Right lobe of liver (tissue), 4 donors: Measurements from ENCODE around the gene P2RX3.

Experiments
- CTCF ChIP-seq, 4 donors: fragments of 200-600 bp in 3 of 4; fragments of 450-650 bp in 1 of 4; IDR thresholded peaks; one replicate each; pipeline versions ENCODE4 v1.5.1 to v1.8.0; 2016 to 2022; ENCODE audit warnings: antibody characterized with exemption in 4 of 4, mild to moderate bottlenecking in 2 of 4
- POLR2A ChIP-seq: fragments of 450-650 bp; IDR thresholded peaks from one replicate; pipeline ENCODE4 v1.6.1; 2017; ENCODE audit warnings: antibody characterized with exemption, mild to moderate bottlenecking
- donor health status: DM: no; HTN: no; CAD: no.
- donor health status: DM: no; HTN: no; CAD: no.
- donor health status: DM: no; HTN: yes; CAD: no.

GRCh38 chr11:57320719-57321387, 17.3 kb upstream of the P2RX3 start:
- TF ChIP-seq CTCF (IDR thresholded peaks at IDR 0.05): no peak
- TF ChIP-seq POLR2A: no peak
